K562 (cell line): Measurements from ENCODE around the gene C6orf62. TPM values are rescaled to one million over a fixed set of nuclear protein-coding genes. Genes with fewer than 3 reads are reported as not detected.

Experiments
- ASH1L ChIP-seq: fragments of 450-650 bp; IDR thresholded peaks from 2 replicates; pipeline ENCODE4 v1.6.1; 2018; ENCODE audit warnings: borderline replicate concordance, mild to moderate bottlenecking, low read depth; ENCODE audit not compliant: partially characterized antibody
- FOXK1 ChIP-seq: sonication (generic); formaldehyde crosslinking; IDR thresholded peaks from 2 replicates; pipeline ENCODE4 v1.8.0; 2022; ENCODE audit warnings: missing genetic modification reagents, mild to moderate bottlenecking, borderline replicate concordance
- HMG20A ChIP-seq: fragments of 450-650 bp; formaldehyde crosslinking; conservative IDR thresholded peaks from 2 replicates; pipeline ENCODE4 v1.4.0; 2020; ENCODE audit warnings: mild to moderate bottlenecking, mixed read lengths
- HNRNPH1 ChIP-seq: fragments of 200-400 bp; formaldehyde crosslinking; optimal IDR thresholded peaks from 2 replicates; pipeline ENCODE3; 2017; ENCODE audit warnings: low read depth, mild to moderate bottlenecking, low read length, moderate library complexity
- KDM1A ChIP-seq, 2 experiments: fragments of 450-650 bp; IDR thresholded peaks; 2 replicates each; pipeline ENCODE4 v1.6.1; 2016; ENCODE audit warnings: mild to moderate bottlenecking in 2 of 2
- MCM3 ChIP-seq: fragments of 450-650 bp; IDR thresholded peaks from 2 replicates; pipeline ENCODE4 v1.6.1; 2016
- NCOA4 ChIP-seq: fragments of 450-650 bp; IDR thresholded peaks from 2 replicates; pipeline ENCODE4 v1.6.1; 2018; ENCODE audit warnings: mild to moderate bottlenecking; ENCODE audit not compliant: partially characterized antibody
- NR2C1 ChIP-seq, 2 experiments: fragments of 450-650 bp; IDR thresholded peaks; 2 replicates each; pipeline ENCODE4 v1.6.1; 2017; ENCODE audit warnings: mild to moderate bottlenecking in 2 of 2, antibody characterized with exemption in 1 of 2, inconsistent platforms in 1 of 2, missing compliant biosample characterization in 1 of 2, missing genetic modification characterization in 1 of 2
- RCOR1 ChIP-seq, 2 experiments: IDR thresholded peaks; 2 replicates each; pipeline ENCODE4 v1.6.1; 2012; ENCODE audit warnings: low read depth in 2 of 2, low read length in 2 of 2, borderline replicate concordance in 1 of 2, improper control_type of control experiment in 1 of 2
- RFX5 ChIP-seq: IDR thresholded peaks from 2 replicates; pipeline ENCODE4 v1.6.1; 2011; ENCODE audit warnings: low read depth, mild to moderate bottlenecking, improper control_type of control experiment, low read length
- SOX6 ChIP-seq: fragments of 450-650 bp; IDR thresholded peaks from 2 replicates; pipeline ENCODE4 v1.6.1; 2014; ENCODE audit warnings: mild to moderate bottlenecking
- STAG1 ChIP-seq: sonication (generic); formaldehyde crosslinking; IDR thresholded peaks from 2 replicates; pipeline ENCODE4 v1.5.0; 2020; ENCODE audit warnings: missing genetic modification reagents, borderline replicate concordance
- TAF15 ChIP-seq: fragments of 200-400 bp; formaldehyde crosslinking; IDR thresholded peaks from 2 replicates; pipeline ENCODE4 v1.6.1; 2017; ENCODE audit warnings: mild to moderate bottlenecking, low read depth, low read length, moderate library complexity
- TFAM ChIP-seq: fragments of 250-450 bp; sonication (Bioruptor Pico); conservative IDR thresholded peaks from 2 replicates; pipeline ENCODE4 v1.5.0; 2021; ENCODE audit warnings: mild to moderate bottlenecking, moderate library complexity
- ZNF76 ChIP-seq: fragments of 250-450 bp; sonication (Bioruptor Pico); IDR thresholded peaks from 2 replicates; pipeline ENCODE4 v1.4.0; 2020; ENCODE audit warnings: mild to moderate bottlenecking, moderate library complexity, borderline replicate concordance
- polyA plus RNA-seq, 8 experiments: library from polyadenylated mRNA; depleted of rRNA in 4 of 8; stranded (reverse) in 5 of 8; unstranded in 3 of 8; fragments of >200 nt; fragmentation: Nextera tagmentation in 2 of 8; fragmentation: Illumina TruSeq in 1 of 8; extraction: Ambion mirVana in 2 of 8; extraction: Trizol in 1 of 8; gene quantifications; 2 replicates each; pipeline versions ENCODE4 v1.2.1 to v1.2.3, GENCODE V29; 2011 to 2014; ENCODE audit warnings: inconsistent platforms in 1 of 8, missing spikeins in 1 of 8
- total RNA-seq, 7 experiments: library from RNA; depleted of rRNA in 6 of 7; stranded (reverse); fragments of >200 nt in 6 of 7; fragmentation: Illumina TruSeq in 2 of 7; extraction: Trizol in 2 of 7; gene quantifications; 2 replicates each; pipeline versions ENCODE4 v1.2.1 to v1.2.3, GENCODE V29; 2011 to 2021; ENCODE audit warnings: low replicate concordance in 1 of 7
- TF ChIP-seq, protein P1 (sequence below): sonication (generic); formaldehyde crosslinking; IDR thresholded peaks from 2 replicates; pipeline ENCODE4 v1.5.0; 2020; ENCODE audit warnings: missing genetic modification reagents
- TF ChIP-seq, protein P2 (sequence below): fragments of 250-450 bp; sonication (Bioruptor Pico); IDR thresholded peaks from 2 replicates; pipeline ENCODE4 v1.9.0; 2021; ENCODE audit warnings: mild to moderate bottlenecking, inconsistent platforms
- TF ChIP-seq, protein P3 (sequence below): fragments of 450-650 bp; formaldehyde crosslinking; IDR thresholded peaks from 2 replicates; pipeline ENCODE4 v1.4.0; 2022; ENCODE audit warnings: missing genetic modification characterization
- TF ChIP-seq, protein P4 (sequence below): sonication (generic); formaldehyde crosslinking; IDR thresholded peaks from 2 replicates; pipeline ENCODE4 v1.8.1; 2022; ENCODE audit warnings: missing genetic modification reagents
- TF ChIP-seq, protein P5 (sequence below): IDR thresholded peaks from 2 replicates; pipeline ENCODE4 v1.6.1; 2012; ENCODE audit warnings: low read depth, low read length, improper control_type of control experiment, borderline replicate concordance

Gene C6orf62
- total and polyA plus RNA-seq, 9 of the 15 experiments (the other 6 are each of a cell fraction or from before 2014, with no cell fraction given), result 48.5 to 579 (median 111) TPM

DNA sequence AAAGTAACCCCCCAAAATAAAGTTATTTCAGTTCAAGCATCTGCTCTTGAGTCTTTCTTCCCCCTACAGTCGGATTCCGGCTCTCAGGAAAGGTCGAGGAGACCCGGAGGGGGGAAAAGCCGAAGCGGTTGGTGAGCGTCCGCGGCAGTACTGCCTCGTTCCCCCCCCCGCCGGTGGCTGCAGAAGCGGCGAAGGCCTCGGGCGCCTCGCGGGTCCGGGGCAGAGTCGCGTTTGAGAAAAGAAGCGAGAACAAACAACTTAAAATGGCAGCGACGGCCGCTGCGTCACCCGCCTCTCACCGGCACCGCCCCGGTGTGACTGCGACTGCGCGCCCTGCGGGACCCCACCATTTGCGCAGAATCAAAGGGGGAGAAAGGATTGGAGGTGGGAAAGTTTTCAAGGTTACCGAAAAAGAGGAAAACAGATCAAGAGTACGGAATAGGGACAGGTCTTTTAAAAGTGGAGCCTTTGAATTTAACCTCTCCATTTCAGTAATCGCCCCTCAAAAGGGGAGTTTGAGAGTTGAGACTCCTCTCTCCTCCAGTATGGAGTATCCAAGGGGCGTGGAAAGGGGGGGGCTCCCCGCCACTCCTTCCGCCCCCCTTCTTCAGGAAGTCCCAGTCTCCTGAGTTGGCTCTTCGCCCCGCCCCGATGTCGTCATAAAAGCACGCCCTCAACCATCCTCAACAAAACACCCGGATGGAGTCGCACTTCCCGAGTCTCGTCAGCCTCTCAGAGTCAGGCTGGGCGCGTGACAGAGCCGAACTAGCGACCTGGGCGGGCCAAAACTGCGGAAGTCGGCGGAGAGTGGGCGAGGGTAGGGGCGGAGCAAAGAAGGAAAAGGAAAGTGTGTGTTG lies 1.9 kb upstream of the C6orf62 start (continued):
- TF ChIP-seq NCOA4 (no peak), MCM3 (no peak), TAF15 (0 out of 2 replicates have a peak, but pooled peaks have one; percentile 9), RFX5 (no peak), HNRNPH1 (no peak), ZNF76 (no peak), TFAM (CRISPR knock-in tag) (no peak), HMG20A (CRISPR knock-in tag) (no peak), RCOR1 (IDR thresholded peaks at IDR 0.05; ENCODE audit: borderline replicate concordance in 1 of 2, low read depth in 2 of 2, low read length in 2 of 2) (peak; percentile 24 to 55; a peak in 2 of 4 replicates), SOX6 (peak; percentile 50; the same call in 1 of the 2 replicates), NR2C1 (IDR thresholded peaks at IDR 0.05) (0 out of 2 replicates have a peak, but pooled peaks have one; percentile 67), NR2C1 (tag; IDR thresholded peaks at IDR 0.05) (no peak), KDM1A (IDR thresholded peaks at IDR 0.05) (no peak), ASH1L (peak; percentile 93), STAG1 (no peak), FOXK1 (CRISPR knock-in tag) (no peak)
- TF ChIP-seq, protein P1, sequence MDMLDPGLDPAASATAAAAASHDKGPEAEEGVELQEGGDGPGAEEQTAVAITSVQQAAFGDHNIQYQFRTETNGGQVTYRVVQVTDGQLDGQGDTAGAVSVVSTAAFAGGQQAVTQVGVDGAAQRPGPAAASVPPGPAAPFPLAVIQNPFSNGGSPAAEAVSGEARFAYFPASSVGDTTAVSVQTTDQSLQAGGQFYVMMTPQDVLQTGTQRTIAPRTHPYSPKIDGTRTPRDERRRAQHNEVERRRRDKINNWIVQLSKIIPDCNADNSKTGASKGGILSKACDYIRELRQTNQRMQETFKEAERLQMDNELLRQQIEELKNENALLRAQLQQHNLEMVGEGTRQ (CRISPR knock-in tag), result no peak
- TF ChIP-seq, protein P2, sequence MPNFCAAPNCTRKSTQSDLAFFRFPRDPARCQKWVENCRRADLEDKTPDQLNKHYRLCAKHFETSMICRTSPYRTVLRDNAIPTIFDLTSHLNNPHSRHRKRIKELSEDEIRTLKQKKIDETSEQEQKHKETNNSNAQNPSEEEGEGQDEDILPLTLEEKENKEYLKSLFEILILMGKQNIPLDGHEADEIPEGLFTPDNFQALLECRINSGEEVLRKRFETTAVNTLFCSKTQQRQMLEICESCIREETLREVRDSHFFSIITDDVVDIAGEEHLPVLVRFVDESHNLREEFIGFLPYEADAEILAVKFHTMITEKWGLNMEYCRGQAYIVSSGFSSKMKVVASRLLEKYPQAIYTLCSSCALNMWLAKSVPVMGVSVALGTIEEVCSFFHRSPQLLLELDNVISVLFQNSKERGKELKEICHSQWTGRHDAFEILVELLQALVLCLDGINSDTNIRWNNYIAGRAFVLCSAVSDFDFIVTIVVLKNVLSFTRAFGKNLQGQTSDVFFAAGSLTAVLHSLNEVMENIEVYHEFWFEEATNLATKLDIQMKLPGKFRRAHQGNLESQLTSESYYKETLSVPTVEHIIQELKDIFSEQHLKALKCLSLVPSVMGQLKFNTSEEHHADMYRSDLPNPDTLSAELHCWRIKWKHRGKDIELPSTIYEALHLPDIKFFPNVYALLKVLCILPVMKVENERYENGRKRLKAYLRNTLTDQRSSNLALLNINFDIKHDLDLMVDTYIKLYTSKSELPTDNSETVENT (CRISPR knock-in tag), result peak; percentile 91
- TF ChIP-seq, protein P3, sequence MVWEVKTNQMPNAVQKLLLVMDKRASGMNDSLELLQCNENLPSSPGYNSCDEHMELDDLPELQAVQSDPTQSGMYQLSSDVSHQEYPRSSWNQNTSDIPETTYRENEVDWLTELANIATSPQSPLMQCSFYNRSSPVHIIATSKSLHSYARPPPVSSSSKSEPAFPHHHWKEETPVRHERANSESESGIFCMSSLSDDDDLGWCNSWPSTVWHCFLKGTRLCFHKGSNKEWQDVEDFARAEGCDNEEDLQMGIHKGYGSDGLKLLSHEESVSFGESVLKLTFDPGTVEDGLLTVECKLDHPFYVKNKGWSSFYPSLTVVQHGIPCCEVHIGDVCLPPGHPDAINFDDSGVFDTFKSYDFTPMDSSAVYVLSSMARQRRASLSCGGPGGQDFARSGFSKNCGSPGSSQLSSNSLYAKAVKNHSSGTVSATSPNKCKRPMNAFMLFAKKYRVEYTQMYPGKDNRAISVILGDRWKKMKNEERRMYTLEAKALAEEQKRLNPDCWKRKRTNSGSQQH (CRISPR knock-in tag), result no peak
- TF ChIP-seq, protein P4, sequence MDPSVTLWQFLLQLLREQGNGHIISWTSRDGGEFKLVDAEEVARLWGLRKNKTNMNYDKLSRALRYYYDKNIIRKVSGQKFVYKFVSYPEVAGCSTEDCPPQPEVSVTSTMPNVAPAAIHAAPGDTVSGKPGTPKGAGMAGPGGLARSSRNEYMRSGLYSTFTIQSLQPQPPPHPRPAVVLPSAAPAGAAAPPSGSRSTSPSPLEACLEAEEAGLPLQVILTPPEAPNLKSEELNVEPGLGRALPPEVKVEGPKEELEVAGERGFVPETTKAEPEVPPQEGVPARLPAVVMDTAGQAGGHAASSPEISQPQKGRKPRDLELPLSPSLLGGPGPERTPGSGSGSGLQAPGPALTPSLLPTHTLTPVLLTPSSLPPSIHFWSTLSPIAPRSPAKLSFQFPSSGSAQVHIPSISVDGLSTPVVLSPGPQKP (CRISPR knock-in tag), result no peak
- TF ChIP-seq, protein P5, sequence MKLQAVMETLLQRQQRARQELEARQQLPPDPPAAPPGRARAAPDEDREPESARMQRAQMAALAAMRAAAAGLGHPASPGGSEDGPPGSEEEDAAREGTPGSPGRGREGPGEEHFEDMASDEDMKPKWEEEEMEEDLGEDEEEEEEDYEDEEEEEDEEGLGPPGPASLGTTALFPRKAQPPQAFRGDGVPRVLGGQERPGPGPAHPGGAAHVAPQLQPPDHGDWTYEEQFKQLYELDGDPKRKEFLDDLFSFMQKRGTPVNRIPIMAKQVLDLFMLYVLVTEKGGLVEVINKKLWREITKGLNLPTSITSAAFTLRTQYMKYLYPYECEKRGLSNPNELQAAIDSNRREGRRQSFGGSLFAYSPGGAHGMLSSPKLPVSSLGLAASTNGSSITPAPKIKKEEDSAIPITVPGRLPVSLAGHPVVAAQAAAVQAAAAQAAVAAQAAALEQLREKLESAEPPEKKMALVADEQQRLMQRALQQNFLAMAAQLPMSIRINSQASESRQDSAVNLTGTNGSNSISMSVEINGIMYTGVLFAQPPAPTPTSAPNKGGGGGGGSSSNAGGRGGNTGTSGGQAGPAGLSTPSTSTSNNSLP, result no peak; the same call in 1 of the 2 replicates
